Spleen (tissue), 7 donors: ENCODE measurements around the gene EIF5B.

ENCODE experiments used
- CTCF ChIP-seq, 11 experiments: fragments of 200-600 bp in 7 of 11; fragments of 450-650 bp in 4 of 11; sonication (generic) in 4 of 11; IDR thresholded peaks in 8 of 11; conservative IDR thresholded peaks in 3 of 11; 1 replicate in 7 of 11; 2 replicates in 4 of 11; pipeline versions ENCODE4 v1.4.0 to v1.8.0; 2016 to 2021; ENCODE audit warnings: antibody characterized with exemption in 11 of 11, inconsistent platforms in 4 of 11, mild to moderate bottlenecking in 1 of 11
- POLR2A ChIP-seq, 3 donors: fragments of 450-650 bp; IDR thresholded peaks; one replicate each; pipeline ENCODE4 v1.5.1; 2017; ENCODE audit warnings: antibody characterized with exemption in 3 of 3, mild to moderate bottlenecking in 1 of 3
- POLR2AphosphoS5 ChIP-seq, 3 donors: sonication (generic); formaldehyde crosslinking; IDR thresholded peaks; one replicate each; pipeline ENCODE4 v1.5.1; 2017; ENCODE audit warnings: antibody characterized with exemption in 3 of 3
- donor health status: DM: no; HTN: no; CAD: no; lungs with moderate emphysema.
- donor health status: DM: no; HTN: no; CAD: no.
- donor health status: DM: no; HTN: no; CAD: no.

- no peak for TF ChIP-seq CTCF (IDR thresholded peaks at IDR 0.05 in 8 of 11, conservative IDR thresholded peaks at IDR 0.05 in 3 of 11)
- no peak for TF ChIP-seq POLR2AphosphoS5 (IDR thresholded peaks at IDR 0.05)
- no peak for TF ChIP-seq POLR2A (IDR thresholded peaks at IDR 0.05)
Measured at GRCh38 chr2:99365661-99366060, 28.5 kb downstream of the EIF5B start.
